IPS-20b (cell line): ENCODE results near the gene RETREG1.
"Not testable (repeated sequence)": the region's sequence is repeated elsewhere in the genome, so short reads cannot be mapped to it uniquely, and the experiment has no call there.

Experiments
- H3K27ac ChIP-seq: one replicate; pipeline ENCODE4 v1.5.1; 2013; ENCODE audit warnings: low read length
- H3K27me3 ChIP-seq: 2 replicates; pipeline ENCODE4 v1.6.1; 2013; ENCODE audit warnings: mild to moderate bottlenecking, low read length, inconsistent platforms; ENCODE audit not compliant: insufficient read depth
- H3K36me3 ChIP-seq: 2 replicates; pipeline ENCODE4 v1.6.1; 2013; ENCODE audit warnings: low read depth, mild to moderate bottlenecking, inconsistent platforms, low read length, moderate library complexity; ENCODE audit not compliant: insufficient read depth
- H3K4me1 ChIP-seq: 2 replicates; pipeline ENCODE4 v1.6.1; 2013; ENCODE audit warnings: mild to moderate bottlenecking, control low read depth, inconsistent platforms, low read length, moderate library complexity; ENCODE audit not compliant: insufficient read depth
- H3K4me3 ChIP-seq: 2 replicates; pipeline ENCODE4 v1.5.1; 2013; ENCODE audit warnings: mild to moderate bottlenecking, low read length, inconsistent platforms
- H3K9ac ChIP-seq: 2 replicates; pipeline ENCODE4 v1.6.1; 2013; ENCODE audit warnings: low read depth, mild to moderate bottlenecking, inconsistent platforms, low read length, moderate library complexity
- H3K9me3 ChIP-seq: 2 replicates; pipeline ENCODE4 v1.6.1; 2013; ENCODE audit warnings: mild to moderate bottlenecking, low read depth, low read length, inconsistent platforms; ENCODE audit not compliant: insufficient read depth

RETREG1 gene

GRCh38 chr5:16456103-16456832, 160.5 kb downstream of the RETREG1 start:
- H3K9me3 ChIP-seq = no peaks in the 10 kb centered on the region
- no peak overlapping the region for H3K9ac ChIP-seq
- H3K36me3 ChIP-seq = peaks cover 87% of the 10 kb centered on the region
- no peak overlapping the region for H3K27ac ChIP-seq
- H3K27me3 ChIP-seq = no peaks in the 10 kb centered on the region
- no peak overlapping the region for H3K4me3 ChIP-seq
- no peaks in the 10 kb centered on the region for H3K4me1 ChIP-seq

- Histone ChIP-seq H3K4me3 (no peak overlapping the region), H3K36me3 (peaks cover 87% of the 10 kb centered on the region), H3K9ac (no peak overlapping the region), H3K9me3 (no peaks in the 10 kb centered on the region), H3K27me3 (no peaks in the 10 kb centered on the region), H3K4me1 (no peaks in the 10 kb centered on the region), H3K27ac (no peak overlapping the region)
Measured at GRCh38 chr5:16455668-16456067, 161.1 kb downstream of the RETREG1 start.

GRCh38 chr5:16454686-16455085, 162.1 kb downstream of the RETREG1 start:
- H3K36me3 ChIP-seq = peaks cover 87% of the 10 kb centered on the region
- H3K27me3 ChIP-seq = no peaks in the 10 kb centered on the region
- H3K4me1 ChIP-seq = no peaks in the 10 kb centered on the region
- no peak overlapping the region for H3K27ac ChIP-seq
- no peak overlapping the region for H3K4me3 ChIP-seq
- H3K9me3 ChIP-seq = no peaks in the 10 kb centered on the region
- H3K9ac ChIP-seq = no peak overlapping the region

- no peak overlapping the region for H3K27ac ChIP-seq
- H3K4me1 ChIP-seq = no peaks in the 10 kb centered on the region
- no peaks in the 10 kb centered on the region for H3K27me3 ChIP-seq
- H3K9ac ChIP-seq = no peak overlapping the region
- H3K9me3 ChIP-seq = no peaks in the 10 kb centered on the region
- H3K36me3 ChIP-seq = peaks cover 86% of the 10 kb centered on the region
- no peak overlapping the region for H3K4me3 ChIP-seq
Measured at GRCh38 chr5:16453609-16454008, 163.2 kb downstream of the RETREG1 start.

- peaks cover 53% of the 10 kb centered on the region for H3K36me3 ChIP-seq
Measured at GRCh38 chr5:16450163-16450562, 166.6 kb downstream of the RETREG1 start.

GRCh38 chr5:16446993-16447392, 169.8 kb downstream of the RETREG1 start:
- Histone ChIP-seq H3K4me3 (no peak overlapping the region), H3K4me1 (no peaks in the 10 kb centered on the region), H3K36me3 (peaks cover 34% of the 10 kb centered on the region), H3K9ac (no peak overlapping the region), H3K9me3 (no peaks in the 10 kb centered on the region), H3K27ac (no peak overlapping the region), H3K27me3 (no peaks in the 10 kb centered on the region)

More at GRCh38 chr5:16450163-16450562, 166.6 kb downstream of the RETREG1 start:
- no peak overlapping the region for H3K4me3 ChIP-seq
- H3K27ac ChIP-seq = no peak overlapping the region
- no peaks in the 10 kb centered on the region for H3K9me3 ChIP-seq
- H3K4me1 ChIP-seq = no peaks in the 10 kb centered on the region
- H3K9ac ChIP-seq = no peak overlapping the region
- H3K27me3 ChIP-seq = no peaks in the 10 kb centered on the region

- Histone ChIP-seq H3K27me3 (no peaks in the 10 kb centered on the region), H3K4me3 (no peak overlapping the region), H3K9me3 (no peaks in the 10 kb centered on the region), H3K9ac (no peak overlapping the region), H3K27ac (no peak overlapping the region), H3K36me3 (no peaks in the 10 kb centered on the region), H3K4me1 (no peaks in the 10 kb centered on the region)
Measured at GRCh38 chr5:16437977-16438376, 178.8 kb downstream of the RETREG1 start.

- H3K4me1 ChIP-seq = peaks cover 12% of the 10 kb centered on the region; the same call in 1 of the 2 replicates
- H3K36me3 ChIP-seq, H3K9me3 ChIP-seq, H3K27ac ChIP-seq, H3K4me3 ChIP-seq, H3K27me3 ChIP-seq, H3K9ac ChIP-seq: not testable (repeated sequence)
Measured at GRCh38 chr5:16436065-16436682, 180.6 kb downstream of the RETREG1 start.

- no peaks in the 10 kb centered on the region for H3K36me3 ChIP-seq
- peak overlapping the region; percentile 14 for H3K27ac ChIP-seq
- H3K9me3 ChIP-seq = no peaks in the 10 kb centered on the region
- no peaks in the 10 kb centered on the region for H3K27me3 ChIP-seq
- H3K9ac ChIP-seq = no peak overlapping the region
- H3K4me3 ChIP-seq = peak overlapping the region; percentile 8; the same call in 1 of the 2 replicates
- H3K4me1 ChIP-seq = peaks cover 20% of the 10 kb centered on the region; the same call in 1 of the 2 replicates
Measured at GRCh38 chr5:16431490-16431889, 185.3 kb downstream of the RETREG1 start.

GRCh38 chr5:16430349-16431089, 186.3 kb downstream of the RETREG1 start:
- Histone ChIP-seq H3K36me3 (no peaks in the 10 kb centered on the region), H3K27ac (no peak overlapping the region), H3K4me1 (peaks cover 21% of the 10 kb centered on the region; the same call in 1 of the 2 replicates), H3K4me3 (no peak overlapping the region), H3K9me3 (no peaks in the 10 kb centered on the region), H3K9ac (no peak overlapping the region), H3K27me3 (no peaks in the 10 kb centered on the region)

- no peaks in the 10 kb centered on the region for H3K36me3 ChIP-seq
Measured at GRCh38 chr5:16428359-16428758, 188.4 kb downstream of the RETREG1 start.

More at GRCh38 chr5:16428359-16428758, 188.4 kb downstream of the RETREG1 start:
- Histone ChIP-seq H3K4me3 (no peak overlapping the region), H3K9me3 (no peaks in the 10 kb centered on the region), H3K4me1 (peaks cover 23% of the 10 kb centered on the region; the same call in 1 of the 2 replicates), H3K9ac (no peak overlapping the region), H3K27me3 (no peaks in the 10 kb centered on the region), H3K27ac (no peak overlapping the region)
